Stimulated activated CD4-positive, alpha-beta T cell treated with anti-CD3 and anti-CD28 coated beads, Interleukin-1b, Interleukin-23, amount 100 ng/mL, for 1 hour (primary cell): ENCODE measurements around the gene KAZN.

Experiments
- DNase-seq, 2 donors: peaks; one replicate each; pipeline ENCODE4 v3.0.0-alpha.2; 2020; ENCODE audit warnings: low read depth in 2 of 2

KAZN gene

DNA sequence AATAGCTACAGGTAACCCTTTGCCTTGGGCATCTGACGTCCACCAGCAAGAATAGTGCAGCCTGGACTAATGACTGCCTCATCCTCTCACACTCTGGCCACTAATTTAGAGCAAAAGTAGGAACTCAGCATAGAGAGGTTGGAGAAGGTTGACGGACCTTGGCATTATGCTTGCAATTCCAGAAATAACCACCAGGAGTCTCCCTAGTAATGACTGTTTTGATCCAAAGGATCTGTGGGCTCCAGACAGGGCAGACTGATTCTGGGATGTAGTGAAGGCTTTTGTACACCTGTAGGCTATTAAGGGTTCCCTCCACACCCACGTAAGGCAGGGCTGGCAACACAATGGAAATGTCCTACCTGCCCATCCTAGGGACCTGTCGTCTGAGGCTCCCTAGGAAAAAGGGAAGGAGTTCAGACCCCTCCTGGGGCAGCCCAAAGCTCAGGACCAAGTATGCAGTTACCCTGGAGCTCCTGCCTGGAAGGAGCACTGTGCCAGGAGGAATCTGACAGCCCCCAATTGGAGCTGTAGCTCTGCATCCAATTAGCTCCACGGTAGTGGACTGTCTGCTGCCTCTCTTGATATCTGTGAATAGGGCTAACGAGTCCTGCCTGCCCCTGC is 464.1 kb downstream of the KAZN start:
- DNase-seq = no peak

DNA sequence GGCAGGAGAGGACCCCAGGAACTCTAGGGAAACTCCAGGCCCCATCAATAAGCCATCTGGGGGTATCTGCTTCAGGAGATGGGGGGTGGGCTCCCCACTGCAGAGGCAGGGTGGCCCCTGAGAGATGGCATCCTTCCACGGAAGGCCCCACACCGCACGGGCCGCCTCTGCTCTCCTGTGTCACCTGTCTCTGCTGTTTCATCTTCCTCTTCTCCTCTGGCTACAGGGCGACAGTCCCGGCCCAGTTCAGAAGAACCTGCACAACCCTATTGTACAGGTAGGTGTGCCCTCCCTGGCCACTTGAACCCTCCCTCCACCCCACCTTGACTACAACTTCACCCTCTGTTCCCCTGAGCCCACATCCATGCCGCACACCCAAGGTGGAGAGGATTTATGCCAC is 464.9 kb downstream of the KAZN start:
- no peak for DNase-seq

DNA sequence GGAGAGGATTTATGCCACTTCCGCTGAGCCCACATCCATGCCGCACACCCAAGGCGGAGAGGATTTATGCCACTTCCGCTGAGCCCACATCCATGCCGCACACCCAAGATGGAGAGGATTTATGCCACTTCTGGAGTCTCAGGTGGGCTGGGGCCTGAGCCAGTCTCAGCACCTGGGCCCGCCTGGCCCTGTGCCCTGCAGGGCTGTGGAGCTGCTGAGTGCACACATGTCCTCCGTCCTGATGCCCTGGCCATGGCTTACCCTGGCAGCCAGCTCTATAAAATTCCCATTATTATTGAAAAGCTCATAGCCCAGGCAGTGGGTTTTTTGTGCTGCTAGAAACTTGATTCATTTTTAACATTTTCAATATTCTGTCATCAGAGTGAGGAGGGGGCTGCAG is 465.3 kb downstream of the KAZN start:
- no peak for DNase-seq

DNA sequence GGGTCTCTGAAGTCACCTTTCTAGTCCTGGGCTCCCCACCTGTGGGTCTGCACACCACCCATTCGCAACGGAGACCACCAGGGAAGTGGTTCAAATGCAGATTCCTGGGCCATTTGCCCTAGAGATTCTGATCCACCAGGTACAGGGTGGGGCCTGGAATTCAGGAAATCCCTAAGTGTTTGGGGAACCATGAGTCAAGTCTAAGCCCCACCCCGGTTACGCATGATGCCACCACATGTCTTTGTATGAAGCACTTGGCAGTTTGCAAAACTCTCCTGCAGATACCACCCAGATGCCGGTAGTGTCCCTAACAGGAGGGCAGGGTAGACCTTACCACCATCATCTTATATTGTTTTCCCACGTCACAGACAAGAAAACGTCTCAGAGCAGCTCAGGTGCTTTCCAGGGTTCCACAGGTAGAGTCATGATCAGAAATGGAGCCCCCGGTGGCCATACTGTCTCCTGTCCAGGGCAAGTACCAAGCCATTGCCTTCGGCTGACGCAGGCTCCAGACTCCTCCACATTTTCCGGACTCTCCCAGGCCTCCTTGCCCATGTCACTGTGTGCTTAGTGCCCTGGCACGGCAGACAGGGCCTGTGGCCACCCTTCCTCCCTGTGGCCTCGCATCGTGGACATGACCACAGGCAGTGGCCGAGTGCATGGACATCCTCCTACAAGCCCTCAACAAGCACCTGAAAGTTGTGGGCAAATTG is 465.9 kb downstream of the KAZN start:
- no peak for DNase-seq

DNA sequence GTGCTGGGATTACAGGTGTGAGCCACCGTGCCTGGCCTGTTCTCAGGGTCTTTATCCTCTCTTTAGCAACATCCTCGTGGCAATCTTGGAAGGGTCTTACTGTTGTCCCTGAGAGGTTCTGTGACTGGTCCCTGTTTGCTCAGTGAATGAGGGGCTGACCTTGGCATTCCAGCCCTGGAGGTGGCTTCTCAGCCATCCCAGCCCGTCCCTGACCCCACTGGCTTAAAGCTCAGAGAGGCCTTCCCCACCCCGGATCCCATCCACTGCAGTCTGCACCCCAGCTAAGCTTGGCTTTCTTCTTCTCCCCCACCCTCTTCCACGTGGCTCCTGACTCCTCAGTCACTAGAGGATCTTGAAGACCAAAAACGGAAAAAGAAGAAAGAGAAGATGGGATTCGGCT is 466.8 kb downstream of the KAZN start:
- no peak for DNase-seq

DNA sequence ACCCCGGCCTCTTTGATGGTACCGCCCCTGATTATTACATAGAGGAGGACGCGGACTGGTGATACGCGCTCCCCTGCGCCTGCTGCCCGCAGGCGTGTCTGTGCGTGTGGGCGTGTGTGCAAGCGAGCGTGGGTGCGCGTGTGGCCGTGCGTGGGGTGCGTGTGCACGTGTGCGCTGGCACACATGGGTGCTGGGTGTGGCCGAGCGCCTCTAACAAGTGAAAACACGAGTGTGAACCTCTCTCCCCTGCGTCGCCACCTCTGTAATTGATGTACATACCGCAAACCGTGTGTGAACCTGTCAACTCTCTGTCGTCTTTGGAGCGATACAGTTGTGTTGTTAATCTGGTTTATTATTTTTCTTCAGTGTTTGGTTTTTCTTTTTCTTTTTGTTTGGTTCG is 467.3 kb downstream of the KAZN start:
- no peak for DNase-seq

DNA sequence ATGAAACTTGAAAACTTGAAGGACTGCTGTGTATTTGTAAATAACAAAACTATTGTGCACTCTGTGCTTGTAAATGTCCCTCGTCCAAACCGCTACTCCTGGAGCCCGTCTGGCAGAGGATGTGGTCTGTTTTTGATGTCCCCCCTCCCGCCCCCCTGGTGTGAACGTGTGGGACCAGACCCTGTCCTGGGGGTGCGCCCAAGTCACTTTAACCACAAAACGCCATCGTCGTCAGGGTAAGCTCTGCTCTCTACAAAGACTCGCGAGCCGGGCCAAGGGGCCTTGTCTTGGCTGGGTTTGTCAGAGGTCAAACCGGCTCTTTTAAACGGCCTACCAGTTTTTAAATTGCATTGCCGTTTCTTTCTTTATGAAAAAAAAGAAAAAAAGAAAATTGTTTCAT is 467.7 kb downstream of the KAZN start:
- no peak for DNase-seq

DNA sequence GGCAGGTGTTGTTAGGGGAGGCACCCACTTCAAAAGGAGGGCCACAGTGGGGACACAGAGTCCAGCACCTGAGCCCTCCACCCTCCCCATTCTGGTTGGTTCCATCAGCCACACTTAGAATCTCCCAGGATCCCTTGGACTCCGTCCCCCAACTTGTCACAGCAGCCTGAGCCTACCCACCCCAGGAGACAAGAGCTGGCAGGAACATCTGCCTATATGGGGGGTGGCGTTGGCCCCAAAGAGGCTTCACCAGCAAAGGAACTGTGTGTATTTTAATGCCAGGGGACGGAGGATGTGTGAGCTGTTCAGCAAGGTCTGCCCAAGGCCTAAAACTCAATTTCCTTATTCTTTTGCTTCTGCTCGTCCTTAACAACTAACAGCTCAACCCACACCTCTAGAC is 468.7 kb downstream of the KAZN start:
- no peak for DNase-seq

DNA sequence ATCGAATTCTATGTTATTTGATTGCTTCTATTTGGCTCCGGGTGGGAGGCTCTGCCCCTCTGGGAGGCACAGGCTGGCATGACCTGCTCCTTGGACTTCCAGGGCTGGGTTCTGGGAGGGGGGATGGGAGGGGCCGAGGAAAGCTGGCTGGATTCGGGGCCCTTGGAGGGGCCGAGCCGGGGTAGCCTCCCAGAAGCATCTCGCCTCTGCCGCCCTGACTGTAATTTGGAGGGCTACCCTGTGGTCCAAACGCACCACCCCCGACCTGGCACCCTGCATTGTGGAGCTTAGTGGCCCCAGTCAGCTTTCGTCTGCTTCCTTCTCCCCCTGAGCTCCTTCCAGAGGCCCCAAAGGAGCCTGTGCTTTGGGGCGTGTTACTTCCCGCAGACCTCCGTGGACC is 469.7 kb downstream of the KAZN start:
- no peak for DNase-seq

DNA sequence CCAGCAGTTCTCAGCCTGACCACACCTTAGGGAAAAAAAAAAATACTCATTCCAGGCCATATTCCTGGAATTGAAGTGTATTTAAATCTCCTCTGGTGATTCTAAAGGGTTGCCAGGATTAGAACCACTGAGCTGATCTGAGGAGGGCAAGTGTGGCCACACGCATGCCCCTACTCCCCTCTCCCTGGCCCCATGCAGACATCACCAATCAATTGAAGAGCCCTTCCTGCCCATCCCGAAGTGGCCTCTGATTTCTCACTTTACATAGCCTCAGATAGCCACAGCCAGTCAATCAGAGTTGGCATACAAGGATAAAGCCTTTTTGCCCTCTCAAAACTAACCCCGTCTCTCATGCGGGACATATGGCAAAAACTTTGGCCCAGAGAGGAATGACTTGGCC is 470.5 kb downstream of the KAZN start:
- no peak for DNase-seq

DNA sequence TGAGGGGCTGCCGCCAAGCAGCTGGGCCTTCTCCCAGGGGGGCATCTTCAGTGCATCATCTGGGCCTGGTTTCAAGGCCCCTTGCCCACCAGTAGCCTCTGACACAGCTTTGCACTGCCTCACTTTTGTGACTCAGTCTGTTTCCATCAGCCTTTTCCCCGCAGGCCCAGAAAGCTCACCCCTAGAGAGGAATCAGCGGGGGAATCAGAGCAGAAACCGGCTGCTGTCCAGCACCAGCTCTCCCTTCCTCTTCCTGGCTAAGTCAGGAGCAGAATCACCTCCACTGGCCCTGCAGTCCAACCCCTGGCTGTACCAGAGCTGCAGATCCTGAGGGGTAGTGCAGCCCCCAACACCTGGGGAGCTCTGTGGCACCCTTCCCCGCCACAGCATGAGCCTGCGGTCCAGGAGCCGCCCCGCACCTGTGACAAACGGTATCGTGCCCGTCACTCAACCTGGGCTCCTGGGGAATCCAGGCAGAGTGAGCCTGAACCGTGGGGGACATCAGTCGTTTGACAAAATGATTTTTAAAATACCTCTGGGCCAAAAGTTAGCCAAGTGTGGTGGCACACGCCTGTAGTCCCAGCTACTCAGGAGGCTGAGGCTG is 471.8 kb downstream of the KAZN start:
- DNase-seq = no peak

DNA sequence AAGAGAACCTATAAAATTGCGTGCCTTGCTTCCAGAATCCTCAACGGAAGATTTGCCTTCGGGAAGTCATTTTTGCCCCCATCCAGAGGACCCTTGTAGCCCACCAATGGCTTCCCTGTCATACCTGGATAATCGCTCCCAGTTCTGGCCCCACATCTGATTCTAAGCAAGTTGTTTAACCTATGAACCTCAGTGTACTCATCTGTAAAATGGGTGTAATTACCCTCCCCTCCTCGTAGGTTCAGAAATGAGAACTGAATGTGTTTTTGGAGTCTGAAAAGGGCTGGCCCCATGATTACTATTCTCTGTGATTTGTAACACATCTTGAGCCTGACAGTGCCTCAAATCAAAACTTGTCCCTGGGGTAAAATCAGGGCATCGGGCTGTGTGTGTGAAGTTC is 473.5 kb downstream of the KAZN start:
- DNase-seq = no peak

DNA sequence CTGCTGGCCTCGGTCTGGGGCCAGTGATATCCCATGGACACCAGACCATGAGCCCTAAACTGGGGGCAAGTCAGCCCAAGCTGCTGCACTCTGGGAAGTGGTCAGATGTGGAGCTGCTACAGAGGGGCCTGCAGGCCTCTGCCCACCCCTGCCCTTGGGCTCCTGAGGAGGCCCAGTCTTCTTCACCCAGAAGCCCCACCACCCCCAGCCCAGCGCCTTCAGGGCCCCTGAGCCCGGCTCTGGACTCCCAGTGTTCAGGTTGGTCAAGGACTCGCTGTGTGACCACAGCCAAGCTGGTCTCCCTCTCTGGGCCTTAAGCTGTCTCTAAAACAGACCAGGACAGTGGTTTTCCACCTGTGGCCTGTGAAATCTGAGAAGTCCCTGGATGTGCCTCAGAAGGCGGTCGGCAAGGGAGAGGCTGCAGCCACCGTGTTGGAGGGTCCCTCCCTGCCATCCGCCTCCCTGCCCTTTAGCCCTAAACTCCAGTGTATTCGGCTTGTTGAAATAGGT is 475.4 kb downstream of the KAZN start:
- DNase-seq = no peak

DNA sequence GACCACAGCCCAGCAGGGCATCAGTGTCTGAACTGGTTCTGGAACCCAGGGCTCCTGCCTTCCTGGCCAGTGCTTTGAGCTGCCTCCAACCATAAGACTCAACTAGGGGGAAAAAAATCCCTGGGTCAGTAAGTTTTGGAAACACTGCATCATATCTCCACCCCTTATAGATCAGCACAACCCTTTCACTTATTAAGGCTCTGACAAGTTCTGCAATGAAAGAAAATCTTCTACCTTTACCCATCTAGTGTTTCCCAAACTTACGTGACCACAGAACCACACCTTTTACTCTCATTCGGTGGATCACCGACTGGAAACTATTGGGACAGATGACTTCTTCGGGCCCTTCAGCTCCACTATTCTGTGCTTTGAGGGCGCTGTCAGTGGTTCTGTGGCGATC is 476.7 kb downstream of the KAZN start:
- DNase-seq = no peak

DNA sequence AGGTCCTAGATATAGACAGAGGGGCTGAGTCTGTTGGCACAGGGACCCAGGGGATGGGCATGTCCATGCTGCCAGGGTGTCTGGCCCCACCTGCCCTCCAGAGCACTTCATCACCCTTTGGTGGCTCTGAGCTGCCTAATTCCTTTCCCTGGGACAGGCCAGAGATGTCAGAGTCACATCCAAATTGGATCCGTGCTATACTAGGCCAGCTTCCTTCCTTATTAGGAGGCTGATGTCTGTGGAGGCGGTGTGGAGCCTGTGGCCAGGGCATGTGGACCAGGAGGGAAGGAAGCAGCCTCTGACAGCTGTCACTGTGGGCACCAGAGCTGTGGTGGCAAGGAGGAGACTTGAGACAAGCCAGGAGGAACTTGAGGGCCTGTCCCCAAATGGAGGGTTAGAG is 477.3 kb downstream of the KAZN start:
- no peak for DNase-seq

DNA sequence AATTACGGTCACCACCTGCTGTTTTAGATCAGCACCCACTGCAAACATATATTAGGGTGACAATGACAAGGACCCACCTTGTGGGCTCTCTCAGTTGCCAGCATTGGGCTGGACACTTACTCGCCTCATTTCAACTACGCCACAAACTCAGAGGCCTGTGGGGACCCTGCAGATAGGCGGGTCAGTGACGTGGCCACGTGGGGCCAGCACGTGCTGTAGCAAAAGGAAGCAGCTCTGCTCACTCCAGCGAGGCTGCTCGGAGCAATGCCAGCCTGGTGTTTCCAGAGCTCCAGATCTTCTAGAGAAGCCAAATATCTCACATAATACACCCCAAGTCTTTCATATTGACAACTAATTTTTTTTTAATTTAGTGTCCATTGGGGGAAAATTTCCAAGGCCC is 478.3 kb downstream of the KAZN start:
- DNase-seq = no peak

DNA sequence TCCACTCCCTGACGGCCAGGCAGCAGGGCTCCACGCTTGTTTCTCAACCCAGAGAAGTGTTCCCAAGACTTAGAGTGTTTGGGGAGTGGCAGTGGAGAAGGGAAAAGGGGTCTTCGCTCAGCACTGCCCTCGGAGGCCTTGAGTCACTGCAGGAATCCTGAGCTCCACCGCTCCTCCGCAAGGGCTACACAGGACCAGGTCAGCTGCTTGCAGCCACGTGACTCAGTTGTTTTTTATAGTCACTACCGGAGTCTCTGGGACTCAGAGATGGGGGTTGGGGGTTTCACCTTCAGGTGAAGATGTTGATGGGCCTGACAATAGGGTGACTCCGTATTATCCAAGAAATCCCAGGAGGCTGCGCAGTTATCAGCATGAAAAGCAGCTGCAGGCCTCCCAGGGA is 478.9 kb downstream of the KAZN start:
- no peak for DNase-seq

DNA sequence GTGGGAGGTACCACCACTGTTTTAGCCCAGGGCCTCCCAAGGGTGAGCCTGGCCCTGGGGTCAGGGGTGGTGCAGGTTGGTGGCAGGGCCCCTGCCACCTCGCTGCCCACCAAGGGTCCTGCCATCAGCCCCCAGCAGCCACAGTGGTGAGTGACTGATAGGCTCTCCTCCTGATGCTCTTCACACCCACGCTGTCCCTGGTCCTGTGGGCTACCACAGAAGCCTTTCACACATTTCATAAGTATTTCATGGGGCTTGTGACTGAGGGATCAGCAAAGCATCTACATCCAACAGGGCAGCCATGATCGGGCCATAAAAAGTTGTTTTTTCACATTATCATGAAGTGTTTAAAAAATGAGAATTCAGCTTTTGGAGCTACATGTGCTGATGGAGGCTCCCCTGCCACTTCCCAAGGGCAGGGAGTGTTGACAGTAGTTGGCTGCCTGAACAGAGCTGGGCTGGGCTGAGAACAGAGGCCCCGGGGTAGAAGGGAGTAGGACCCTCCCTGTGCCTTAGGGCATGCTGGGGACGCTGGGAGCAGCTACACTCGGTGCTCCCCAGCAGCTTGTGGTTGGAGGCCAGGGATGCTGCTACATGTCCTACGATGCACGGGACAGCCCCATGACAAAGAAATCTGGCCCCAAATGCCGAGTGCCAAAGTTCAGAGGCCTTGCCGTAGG is 482.0 kb downstream of the KAZN start:
- DNase-seq = no peak

DNA sequence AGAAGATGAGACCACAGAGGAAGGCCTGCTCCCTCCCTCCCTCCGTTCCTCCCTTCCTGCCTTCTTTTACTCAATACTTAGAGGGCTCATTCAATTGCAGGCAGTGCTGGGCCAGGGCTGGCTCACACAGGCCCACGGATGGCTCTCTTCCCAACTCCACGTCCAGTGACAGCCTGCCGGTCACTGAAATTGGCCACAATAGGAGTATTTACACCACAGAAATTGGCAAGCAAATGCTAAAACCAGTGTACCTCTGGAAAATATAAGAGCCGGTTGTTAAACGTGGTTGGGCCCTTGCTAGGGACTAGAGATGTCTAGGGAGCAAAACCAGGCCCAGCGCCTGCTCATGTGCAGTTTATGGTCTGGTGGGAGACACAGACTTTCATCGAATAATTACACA is 482.6 kb downstream of the KAZN start:
- DNase-seq = no peak

DNA sequence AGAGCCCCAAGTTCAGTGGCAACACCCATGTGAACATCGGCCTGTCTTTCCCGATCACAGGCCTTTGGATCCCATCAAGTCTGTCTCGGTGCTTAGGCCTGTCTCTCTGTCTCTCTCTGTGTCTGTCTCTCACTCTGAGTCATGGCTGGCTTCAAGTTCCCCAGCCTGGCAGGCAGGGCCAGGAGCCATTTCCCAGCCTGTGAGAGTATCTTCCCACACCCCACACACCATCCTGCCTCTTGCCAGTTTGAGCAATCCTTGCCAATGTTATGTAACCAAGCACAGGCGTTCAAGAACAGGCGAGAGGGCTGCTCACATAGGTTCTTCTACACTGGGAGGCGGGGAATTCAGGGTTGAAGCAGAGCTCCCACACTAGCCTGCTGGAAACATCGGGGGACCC is 485.1 kb downstream of the KAZN start:
- no peak for DNase-seq

DNA sequence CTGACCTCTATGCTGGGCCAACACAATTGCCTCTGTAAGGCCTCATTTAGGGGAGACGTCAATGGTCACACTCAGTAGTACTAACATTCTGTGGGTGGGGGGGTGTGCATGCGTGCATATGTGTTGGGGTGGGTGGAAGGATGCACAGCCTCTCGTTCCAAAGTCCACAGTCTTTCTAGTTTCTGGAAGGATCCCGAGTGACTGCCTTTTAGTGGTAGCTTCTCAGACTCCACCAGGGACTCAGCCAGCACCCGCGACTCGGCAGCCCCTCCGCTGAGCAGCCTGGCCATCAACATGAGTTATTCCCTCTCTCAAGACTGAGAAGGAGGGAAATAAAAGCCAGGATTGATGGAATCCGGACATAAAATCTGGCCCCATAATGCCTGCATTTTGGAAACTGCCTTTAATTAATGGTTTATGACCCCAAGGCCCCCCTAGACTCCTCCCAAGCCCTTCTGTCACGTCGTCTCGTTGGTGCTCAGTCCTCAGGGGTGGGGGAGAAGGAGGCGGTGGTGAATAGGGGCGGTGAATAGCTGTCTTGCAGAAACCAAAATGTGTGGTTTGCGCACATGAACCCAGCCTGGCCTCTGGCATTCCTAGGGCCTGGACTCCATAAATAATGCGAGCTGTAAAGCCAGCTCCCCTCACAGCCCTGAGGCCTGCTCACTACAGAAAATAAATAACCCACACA is 489.9 kb downstream of the KAZN start:
- DNase-seq = no peak
